HEK293 (cell line): Measurements from ENCODE around the gene PRMT5.

Experiments
- WT1 ChIP-seq: fragments of 450-650 bp; formaldehyde crosslinking; IDR thresholded peaks from 2 replicates; pipeline ENCODE4 v1.5.1; 2016; ENCODE audit warnings: missing biosample characterization, missing genetic modification characterization
- ZBTB8A ChIP-seq: fragments of 450-650 bp; formaldehyde crosslinking; IDR thresholded peaks from 2 replicates; pipeline ENCODE4 v1.5.1; 2016; ENCODE audit warnings: missing biosample characterization, missing genetic modification characterization
- ZFP69B ChIP-seq: fragments of 450-650 bp; formaldehyde crosslinking; IDR thresholded peaks from 2 replicates; pipeline ENCODE4 v1.5.1; 2016; ENCODE audit warnings: missing biosample characterization, missing genetic modification characterization
- ZNF169 ChIP-seq: fragments of 450-650 bp; formaldehyde crosslinking; IDR thresholded peaks from 2 replicates; pipeline ENCODE4 v1.5.1; 2016; ENCODE audit warnings: missing biosample characterization, missing genetic modification characterization
- ZNF274 ChIP-seq, 2 experiments: fragments of 200-500 bp in 1 of 2; fragments of 450-650 bp in 1 of 2; sonication (Bioruptor generic) in 1 of 2; formaldehyde crosslinking in 1 of 2; IDR thresholded peaks; 2 replicates each; pipeline versions ENCODE4 v1.5.1 to v1.6.1; 2014 to 2016; ENCODE audit warnings: borderline replicate concordance in 1 of 2, inconsistent platforms in 1 of 2, low read length in 1 of 2, missing biosample characterization in 1 of 2, missing genetic modification characterization in 1 of 2
- ZNF341 ChIP-seq: fragments of 450-650 bp; formaldehyde crosslinking; IDR thresholded peaks from 2 replicates; pipeline ENCODE4; 2016; ENCODE audit warnings: low read depth, missing biosample characterization, missing genetic modification characterization
- ZNF394 ChIP-seq: fragments of 450-650 bp; formaldehyde crosslinking; IDR thresholded peaks from 2 replicates; pipeline ENCODE4 v1.5.1; 2016; ENCODE audit warnings: missing biosample characterization, missing genetic modification characterization, mild to moderate bottlenecking, moderate library complexity, borderline replicate concordance
- ZNF404 ChIP-seq: fragments of 450-650 bp; formaldehyde crosslinking; IDR thresholded peaks from 2 replicates; pipeline ENCODE4 v1.5.1; 2017; ENCODE audit warnings: missing biosample characterization, missing genetic modification characterization
- ZNF426 ChIP-seq: fragments of 450-650 bp; formaldehyde crosslinking; IDR thresholded peaks from 2 replicates; pipeline ENCODE4 v1.5.1; 2017; ENCODE audit warnings: missing biosample characterization, missing genetic modification characterization, mild to moderate bottlenecking, inconsistent platforms, moderate library complexity
- ZNF660 ChIP-seq: fragments of 450-650 bp; IDR thresholded peaks from 2 replicates; pipeline ENCODE4 v1.5.1; 2018; ENCODE audit warnings: missing biosample characterization, mild to moderate bottlenecking, missing genetic modification characterization
- ZNF830 ChIP-seq: fragments of 450-650 bp; IDR thresholded peaks from 2 replicates; pipeline ENCODE4 v1.5.0; 2018; ENCODE audit warnings: missing biosample characterization, missing genetic modification characterization, low read depth, mild to moderate bottlenecking, moderate library complexity
- TF ChIP-seq, protein P1 (sequence below): fragments of 450-650 bp; formaldehyde crosslinking; IDR thresholded peaks from 2 replicates; pipeline ENCODE4 v1.5.1; 2016; ENCODE audit warnings: missing biosample characterization, missing genetic modification characterization, low read depth
- TF ChIP-seq, protein P2 (sequence below): fragments of 450-650 bp; formaldehyde crosslinking; IDR thresholded peaks from 2 replicates; pipeline ENCODE4 v1.5.1; 2016; ENCODE audit warnings: missing biosample characterization, missing genetic modification characterization
- TF ChIP-seq, protein P3 (sequence below): fragments of 450-650 bp; formaldehyde crosslinking; IDR thresholded peaks from 2 replicates; pipeline ENCODE4 v1.5.1; 2016; ENCODE audit warnings: missing biosample characterization, missing genetic modification characterization

DNA sequence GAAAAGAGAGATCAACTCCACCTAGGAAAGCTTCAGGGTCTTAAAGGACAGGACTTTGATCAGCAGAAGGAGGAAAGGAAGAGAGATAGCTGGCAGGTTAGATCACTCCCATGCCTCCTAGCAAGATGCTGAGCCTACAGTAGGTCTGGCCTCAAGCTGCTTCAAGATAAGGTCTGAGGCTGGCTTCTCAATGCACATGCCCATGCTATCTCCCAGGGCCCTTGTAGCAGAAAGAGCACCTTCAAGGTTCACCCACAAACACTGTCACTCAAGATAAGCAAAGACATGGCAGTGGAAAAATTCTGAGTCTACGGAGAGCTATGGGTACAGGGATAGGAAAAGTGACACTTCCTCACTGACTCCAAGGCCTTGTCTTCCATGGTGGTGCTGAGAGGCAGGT is 31.8 kb downstream of the PRMT5 start:
- TF ChIP-seq, protein P1, sequence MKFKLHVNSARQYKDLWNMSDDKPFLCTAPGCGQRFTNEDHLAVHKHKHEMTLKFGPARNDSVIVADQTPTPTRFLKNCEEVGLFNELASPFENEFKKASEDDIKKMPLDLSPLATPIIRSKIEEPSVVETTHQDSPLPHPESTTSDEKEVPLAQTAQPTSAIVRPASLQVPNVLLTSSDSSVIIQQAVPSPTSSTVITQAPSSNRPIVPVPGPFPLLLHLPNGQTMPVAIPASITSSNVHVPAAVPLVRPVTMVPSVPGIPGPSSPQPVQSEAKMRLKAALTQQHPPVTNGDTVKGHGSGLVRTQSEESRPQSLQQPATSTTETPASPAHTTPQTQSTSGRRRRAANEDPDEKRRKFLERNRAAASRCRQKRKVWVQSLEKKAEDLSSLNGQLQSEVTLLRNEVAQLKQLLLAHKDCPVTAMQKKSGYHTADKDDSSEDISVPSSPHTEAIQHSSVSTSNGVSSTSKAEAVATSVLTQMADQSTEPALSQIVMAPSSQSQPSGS (tag by site-specific recombination): no peak
- no peak for TF ChIP-seq ZNF404 (tag by site-specific recombination)
- TF ChIP-seq, protein P2, sequence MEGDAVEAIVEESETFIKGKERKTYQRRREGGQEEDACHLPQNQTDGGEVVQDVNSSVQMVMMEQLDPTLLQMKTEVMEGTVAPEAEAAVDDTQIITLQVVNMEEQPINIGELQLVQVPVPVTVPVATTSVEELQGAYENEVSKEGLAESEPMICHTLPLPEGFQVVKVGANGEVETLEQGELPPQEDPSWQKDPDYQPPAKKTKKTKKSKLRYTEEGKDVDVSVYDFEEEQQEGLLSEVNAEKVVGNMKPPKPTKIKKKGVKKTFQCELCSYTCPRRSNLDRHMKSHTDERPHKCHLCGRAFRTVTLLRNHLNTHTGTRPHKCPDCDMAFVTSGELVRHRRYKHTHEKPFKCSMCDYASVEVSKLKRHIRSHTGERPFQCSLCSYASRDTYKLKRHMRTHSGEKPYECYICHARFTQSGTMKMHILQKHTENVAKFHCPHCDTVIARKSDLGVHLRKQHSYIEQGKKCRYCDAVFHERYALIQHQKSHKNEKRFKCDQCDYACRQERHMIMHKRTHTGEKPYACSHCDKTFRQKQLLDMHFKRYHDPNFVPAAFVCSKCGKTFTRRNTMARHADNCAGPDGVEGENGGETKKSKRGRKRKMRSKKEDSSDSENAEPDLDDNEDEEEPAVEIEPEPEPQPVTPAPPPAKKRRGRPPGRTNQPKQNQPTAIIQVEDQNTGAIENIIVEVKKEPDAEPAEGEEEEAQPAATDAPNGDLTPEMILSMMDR (tag by site-specific recombination): no peak
- no peak for TF ChIP-seq WT1 (tag by site-specific recombination)
- no peak for TF ChIP-seq ZNF394 (tag by site-specific recombination)
- TF ChIP-seq ZNF341 (tag by site-specific recombination): no peak
- TF ChIP-seq ZNF169 (tag by site-specific recombination): no peak
- TF ChIP-seq, protein P3, sequence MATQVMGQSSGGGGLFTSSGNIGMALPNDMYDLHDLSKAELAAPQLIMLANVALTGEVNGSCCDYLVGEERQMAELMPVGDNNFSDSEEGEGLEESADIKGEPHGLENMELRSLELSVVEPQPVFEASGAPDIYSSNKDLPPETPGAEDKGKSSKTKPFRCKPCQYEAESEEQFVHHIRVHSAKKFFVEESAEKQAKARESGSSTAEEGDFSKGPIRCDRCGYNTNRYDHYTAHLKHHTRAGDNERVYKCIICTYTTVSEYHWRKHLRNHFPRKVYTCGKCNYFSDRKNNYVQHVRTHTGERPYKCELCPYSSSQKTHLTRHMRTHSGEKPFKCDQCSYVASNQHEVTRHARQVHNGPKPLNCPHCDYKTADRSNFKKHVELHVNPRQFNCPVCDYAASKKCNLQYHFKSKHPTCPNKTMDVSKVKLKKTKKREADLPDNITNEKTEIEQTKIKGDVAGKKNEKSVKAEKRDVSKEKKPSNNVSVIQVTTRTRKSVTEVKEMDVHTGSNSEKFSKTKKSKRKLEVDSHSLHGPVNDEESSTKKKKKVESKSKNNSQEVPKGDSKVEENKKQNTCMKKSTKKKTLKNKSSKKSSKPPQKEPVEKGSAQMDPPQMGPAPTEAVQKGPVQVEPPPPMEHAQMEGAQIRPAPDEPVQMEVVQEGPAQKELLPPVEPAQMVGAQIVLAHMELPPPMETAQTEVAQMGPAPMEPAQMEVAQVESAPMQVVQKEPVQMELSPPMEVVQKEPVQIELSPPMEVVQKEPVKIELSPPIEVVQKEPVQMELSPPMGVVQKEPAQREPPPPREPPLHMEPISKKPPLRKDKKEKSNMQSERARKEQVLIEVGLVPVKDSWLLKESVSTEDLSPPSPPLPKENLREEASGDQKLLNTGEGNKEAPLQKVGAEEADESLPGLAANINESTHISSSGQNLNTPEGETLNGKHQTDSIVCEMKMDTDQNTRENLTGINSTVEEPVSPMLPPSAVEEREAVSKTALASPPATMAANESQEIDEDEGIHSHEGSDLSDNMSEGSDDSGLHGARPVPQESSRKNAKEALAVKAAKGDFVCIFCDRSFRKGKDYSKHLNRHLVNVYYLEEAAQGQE (tag by site-specific recombination): no peak
- no peak for TF ChIP-seq ZNF274 (IDR thresholded peaks at IDR 0.05; ENCODE audit: low read length)
- TF ChIP-seq ZNF274 (tag by site-specific recombination; IDR thresholded peaks at IDR 0.05; ENCODE audit: borderline replicate concordance): no peak
- no peak for TF ChIP-seq ZNF660
- TF ChIP-seq ZBTB8A (tag by site-specific recombination): no peak
- no peak for TF ChIP-seq ZFP69B (tag by site-specific recombination)
- TF ChIP-seq ZNF830: no peak
- TF ChIP-seq ZNF426 (tag by site-specific recombination): no peak
